CD4-positive, alpha-beta T cell treated with Interleukin-12 subunit alpha and Interleukin-12 subunit beta, for 1 hour (primary cell): Measurements from ENCODE around the gene NUCB2.

ENCODE experiments used
- DNase-seq: peaks from one replicate; pipeline ENCODE4 v3.0.0-alpha.2; 2020

The NUCB2 gene

DNA sequence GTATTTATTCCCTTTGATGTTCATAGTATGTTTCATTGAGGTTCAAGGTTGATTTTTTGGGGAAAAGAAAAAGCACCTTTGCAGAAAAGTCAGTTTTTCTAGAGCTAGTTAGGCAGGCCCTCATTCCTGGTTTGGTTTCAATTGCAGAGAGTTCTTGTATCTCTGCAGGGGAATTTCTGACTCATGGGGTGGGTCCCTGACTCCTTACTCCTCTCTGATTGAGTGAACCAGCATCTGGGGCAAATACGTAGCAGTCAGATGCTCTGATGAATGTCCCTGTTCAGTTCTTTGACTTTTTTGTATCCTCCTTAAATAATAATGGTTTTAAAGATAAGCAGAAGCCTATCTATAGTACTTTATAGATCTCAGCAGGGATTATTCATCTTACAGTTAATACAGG lies 67.4 kb downstream of the NUCB2 start:
- no peak for DNase-seq

DNA sequence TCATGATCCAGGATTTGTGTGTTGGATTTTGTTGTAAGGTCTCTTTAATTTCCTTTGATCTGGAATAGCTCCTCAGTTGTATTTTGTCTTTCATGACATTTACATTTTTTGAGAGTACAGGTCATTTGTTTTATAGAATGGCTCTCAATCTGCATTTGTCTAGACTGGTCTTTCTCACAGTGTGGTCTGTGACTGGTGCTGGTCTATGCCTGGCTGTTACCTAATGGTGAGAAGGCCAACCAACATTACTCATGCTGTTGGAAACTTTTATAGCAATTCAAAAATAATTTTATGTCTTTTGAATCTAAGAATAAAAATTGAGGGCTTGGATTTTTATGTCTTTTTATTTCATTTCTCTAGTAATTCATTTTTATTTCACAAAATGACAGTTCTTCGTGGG lies 71.1 kb downstream of the NUCB2 start:
- no peak for DNase-seq

DNA sequence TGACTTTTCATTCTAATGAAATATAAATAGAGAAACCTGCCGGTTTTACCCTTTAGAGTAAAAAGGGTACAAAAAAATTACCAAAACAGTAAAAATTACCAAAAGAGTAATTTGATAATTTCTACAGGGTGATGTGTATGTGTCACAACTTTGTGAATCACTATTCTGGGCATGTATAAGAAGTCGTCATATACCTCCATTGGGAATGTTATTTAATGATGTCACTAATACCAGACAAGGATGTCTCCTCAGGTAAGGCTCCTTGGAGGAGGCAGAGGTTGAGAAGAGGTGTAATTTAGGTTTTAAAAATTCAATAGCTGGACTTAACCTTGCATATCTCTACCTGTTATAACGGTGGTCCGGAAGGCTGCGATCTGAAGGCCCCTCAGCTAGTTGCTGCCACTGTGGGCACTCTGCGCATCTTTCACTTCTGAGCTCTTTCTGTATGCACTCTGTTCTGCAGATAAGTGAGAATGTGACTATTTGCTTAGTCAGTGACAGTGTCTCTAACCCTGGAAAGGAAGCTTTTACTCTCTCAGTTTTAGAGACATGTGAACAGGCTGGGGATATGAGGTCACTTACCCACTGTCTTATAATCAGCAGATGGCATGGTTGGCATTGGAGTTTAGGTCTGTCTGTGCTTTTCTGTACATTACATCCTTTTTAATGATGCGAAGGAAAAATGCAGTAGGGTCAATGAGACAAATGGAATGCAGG lies 74.1 kb downstream of the NUCB2 start:
- no peak for DNase-seq

DNA sequence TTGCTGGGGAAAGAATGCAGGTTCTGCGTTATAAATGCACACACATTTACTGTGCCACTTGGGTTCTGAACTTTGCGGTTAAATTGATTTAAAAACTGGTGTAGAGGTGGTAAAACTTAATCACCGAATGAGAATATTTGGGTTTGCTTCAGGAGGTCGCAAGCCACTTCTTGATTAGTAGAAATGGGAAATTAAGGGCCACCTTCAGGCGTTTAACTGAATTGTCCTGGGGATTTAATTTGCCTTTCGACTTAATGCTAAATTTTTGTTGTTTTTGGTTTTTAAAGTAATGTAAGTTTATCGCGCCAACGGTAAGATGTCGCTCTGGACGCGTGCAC lies 74.6 kb downstream of the NUCB2 start:
- no peak for DNase-seq

DNA sequence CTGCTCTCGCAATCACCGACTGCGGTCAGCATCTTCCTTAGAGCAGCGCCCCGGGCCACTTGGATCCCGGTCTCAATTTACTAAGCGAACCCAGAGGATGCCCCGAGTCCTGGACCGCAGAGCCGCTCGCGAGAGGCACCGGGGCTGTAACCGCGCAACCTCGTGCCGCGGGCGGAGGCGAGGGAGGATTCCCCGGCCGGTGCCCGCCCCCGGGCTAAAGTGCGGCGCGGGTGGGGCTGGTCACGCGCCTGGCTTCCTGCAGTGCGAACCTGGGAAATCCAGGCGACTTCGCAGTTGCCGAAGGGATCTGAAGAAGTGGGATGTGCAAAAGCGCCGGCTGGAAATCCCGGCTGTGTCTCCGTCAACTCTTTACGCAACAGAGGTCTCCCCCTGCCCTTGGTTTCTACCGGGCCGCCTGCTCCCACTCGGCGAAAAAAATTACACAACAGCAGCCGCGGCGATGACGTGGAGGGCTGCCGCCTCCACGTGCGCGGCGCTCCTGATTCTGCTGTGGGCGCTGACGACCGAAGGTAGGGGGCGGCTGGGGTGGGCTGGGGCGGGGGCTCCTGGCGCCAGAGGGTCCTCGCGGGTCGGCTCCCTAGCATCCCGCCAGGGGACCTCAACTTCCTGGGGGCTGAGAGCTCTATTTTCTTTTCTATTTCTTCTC lies 75.1 kb downstream of the NUCB2 start, which contains the start of gene NCR3LG1:
Gene NCR3LG1, plus strand, starts transcription at position 291 of the 667 bp plus-strand sequence. Its CDS starts 170 bp downstream, at position 461.
- peak; percentile 70 for DNase-seq

DNA sequence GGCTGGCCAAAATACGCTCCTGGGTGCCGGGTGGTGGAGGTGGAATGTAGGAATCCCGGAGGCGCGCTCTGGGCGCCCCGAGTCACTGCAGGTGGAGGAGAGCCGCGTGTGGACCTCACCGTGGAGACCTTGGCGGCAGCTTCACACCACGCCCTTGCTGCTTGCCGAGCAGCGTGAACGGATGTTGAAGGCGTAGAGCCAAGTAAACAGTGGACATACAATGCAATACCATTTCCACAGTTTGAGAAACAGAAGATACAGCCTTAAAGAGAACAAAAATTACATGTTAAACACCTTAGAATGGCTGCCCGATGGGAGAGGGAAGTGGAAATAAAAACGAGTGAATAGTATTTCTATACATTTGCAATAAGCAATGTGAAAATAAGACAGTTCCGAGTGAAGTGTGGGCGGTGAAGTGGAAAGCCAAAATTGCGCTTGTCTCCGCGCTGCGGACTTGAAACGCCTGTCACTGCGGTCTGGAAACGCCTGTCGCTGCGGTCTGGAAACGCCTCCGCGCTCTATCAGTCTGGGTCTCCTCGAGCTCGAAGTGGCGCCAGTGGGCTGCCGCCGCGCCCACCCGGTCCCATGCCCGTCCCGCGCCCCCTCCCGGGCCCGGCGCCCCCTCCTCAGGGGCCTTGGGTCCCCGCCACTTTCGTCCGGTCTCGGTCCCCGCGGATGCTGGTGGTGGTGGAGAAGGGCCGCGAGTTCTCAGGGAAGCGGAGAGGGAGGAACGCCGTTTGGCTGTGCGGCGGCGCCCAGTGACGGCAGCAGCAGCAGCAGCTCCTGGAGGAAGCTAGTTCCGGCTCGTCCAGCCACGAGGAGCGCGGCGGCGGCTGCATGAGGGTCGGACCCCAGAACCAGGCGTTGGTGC lies 76.6 kb downstream of the NUCB2 start:
- peak; percentile 47 for DNase-seq

DNA sequence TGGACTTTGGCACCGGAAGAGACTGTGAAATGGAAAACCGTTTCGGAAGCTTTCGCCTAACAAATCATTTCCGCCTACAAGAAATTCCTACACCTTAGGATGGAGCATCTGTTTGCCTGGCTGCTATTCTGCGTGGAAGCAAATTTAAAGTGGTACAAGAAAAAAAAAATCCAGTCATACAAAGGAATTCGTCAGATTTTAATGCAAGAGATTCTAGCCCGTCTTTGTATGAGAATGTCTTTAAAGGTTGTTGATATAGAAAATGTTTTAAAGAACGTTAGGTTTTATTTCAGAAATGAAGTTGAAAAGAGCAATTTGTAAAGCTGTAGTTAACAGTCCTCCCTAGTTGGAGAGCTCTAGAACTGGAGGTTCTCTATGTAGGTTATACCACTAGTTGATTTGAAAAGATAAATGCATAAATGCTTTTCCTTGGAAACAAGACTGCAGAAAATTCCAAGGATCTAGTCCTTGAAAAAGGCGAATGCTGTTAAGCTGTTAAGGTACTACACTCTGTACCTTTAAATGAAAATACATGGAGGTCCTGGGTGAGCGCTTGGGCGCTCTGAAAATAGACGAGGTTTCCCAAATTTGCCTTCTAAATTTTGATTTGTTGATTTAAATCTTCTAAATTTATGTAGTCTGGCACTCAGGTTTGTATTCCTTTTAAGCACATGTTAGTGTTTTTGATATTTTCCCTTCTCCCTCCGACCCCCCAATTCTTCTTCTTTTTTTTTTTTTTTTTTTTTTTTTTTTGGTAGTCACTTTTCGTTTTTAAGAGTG lies 77.5 kb downstream of the NUCB2 start:
- no peak for DNase-seq

DNA sequence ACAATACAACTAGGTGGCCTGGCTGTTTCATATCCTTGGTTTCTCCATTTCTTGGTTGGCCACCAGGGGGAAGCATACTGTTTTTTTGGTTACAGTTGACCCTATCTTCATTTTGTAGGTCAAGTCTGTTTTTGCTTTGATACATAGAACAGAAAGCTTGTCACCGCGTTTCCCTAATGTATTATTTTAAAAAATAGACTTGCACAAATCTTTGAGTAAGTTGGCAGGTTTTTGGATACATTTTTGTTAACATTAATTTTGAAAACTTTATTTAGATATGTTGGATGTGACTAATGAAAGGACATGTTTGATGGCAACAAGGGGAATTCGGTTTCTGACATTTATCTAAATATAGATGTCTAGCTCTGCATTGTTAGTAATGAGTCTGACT lies 78.1 kb downstream of the NUCB2 start:
- peak; percentile 79 for DNase-seq

DNA sequence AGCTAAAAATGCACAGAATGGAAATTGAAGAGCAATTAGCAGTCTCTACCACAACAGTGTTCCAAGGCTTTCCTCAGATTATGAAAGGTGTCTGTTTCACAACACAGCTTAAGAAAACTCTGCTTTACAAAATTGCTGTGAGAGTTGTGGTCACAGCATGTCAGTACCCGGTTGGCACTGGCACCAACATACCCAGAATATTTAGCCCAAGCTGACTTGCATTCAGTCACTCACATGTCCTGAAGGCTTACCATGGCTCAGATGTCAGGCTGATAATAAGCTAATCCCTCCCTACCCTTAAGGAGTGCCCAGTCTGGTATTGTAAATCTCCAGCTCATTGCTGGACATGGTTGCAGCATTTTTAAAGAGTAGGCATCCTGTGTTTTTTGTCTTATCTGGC lies 90.0 kb downstream of the NUCB2 start:
- DNase-seq: no peak

DNA sequence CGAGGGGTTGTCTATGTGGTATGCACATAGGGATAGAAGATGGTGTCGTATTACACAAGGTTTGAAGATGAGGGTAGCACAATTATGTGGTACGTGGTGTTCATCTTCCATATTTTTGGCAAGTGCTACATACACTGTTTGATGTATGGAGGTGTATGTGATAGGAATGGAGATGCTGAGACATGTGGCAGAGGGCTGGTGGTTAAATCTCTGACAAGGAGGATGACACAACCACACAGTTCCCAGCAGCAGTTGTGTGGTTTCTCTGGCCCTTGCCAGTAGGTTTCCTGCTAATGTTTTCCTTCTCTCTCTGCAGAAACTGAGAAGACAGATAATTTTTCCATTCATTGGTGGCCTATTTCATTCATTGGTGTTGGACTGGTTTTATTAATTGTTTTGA lies 92.0 kb downstream of the NUCB2 start:
- no peak for DNase-seq

DNA sequence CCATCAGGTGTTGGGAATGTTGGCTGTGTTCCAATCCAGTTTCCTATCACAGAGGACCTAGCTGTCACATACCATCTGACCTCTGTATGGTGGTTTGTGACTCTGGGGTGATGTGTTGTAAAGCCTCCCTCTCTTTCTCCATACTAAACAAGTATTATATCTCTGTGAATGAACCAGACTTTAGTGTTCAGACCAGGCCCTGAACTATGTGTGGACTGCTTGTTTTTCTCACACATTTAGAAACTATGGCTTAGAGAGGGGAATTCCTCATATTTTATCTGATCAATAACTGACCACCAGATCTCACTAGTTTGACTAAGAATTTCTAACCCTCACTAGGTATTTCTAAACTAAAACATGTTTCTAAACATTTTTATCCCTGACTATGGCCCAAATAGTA lies 92.6 kb downstream of the NUCB2 start:
- DNase-seq: no peak

DNA sequence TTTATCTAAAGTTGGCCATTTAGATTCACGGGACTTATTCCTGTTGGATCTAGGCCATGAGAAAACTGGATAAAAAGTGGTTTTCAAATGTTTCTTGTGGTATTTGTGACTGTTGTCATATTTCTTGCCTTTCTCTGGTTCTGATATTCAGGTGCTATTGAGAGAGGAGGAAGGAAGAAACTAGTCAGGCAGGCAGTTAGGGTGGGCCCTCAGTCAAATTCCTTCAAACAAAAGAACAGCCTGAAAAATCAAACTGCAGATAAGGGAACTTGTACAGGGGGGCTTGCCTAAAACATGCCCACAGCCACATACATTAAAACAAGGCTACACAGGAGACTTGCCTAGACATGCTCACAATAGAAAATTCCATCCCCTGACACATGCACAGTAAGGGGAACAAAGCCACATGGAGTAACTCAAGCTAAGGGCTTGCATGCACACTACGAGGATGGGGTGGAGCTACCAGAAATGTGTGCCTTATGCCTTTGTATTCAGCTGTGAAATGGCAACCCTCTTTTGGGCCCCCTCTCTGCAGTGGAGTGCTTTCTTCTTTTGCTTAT lies 93.2 kb downstream of the NUCB2 start:
- no peak for DNase-seq

DNA sequence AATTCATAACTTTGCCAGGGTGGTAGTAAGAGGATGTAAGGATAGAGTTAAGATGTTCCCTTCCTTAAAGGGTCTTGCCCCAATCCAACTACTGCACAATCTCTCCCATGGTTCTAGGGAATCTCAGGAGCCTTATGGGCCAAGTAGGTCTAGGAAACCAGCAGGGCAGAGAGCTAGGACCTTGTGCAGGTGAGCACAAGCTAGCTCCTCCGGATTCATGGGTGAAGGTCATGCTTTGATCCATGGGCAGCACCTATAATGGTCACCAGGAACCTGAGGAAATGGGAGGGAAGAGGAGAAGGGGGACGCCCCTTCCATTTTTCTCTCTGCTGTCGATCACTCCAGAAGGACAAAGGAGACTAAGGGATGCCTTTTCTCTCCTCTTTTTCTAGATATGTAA lies 95.1 kb downstream of the NUCB2 start:
- no peak for DNase-seq

DNA sequence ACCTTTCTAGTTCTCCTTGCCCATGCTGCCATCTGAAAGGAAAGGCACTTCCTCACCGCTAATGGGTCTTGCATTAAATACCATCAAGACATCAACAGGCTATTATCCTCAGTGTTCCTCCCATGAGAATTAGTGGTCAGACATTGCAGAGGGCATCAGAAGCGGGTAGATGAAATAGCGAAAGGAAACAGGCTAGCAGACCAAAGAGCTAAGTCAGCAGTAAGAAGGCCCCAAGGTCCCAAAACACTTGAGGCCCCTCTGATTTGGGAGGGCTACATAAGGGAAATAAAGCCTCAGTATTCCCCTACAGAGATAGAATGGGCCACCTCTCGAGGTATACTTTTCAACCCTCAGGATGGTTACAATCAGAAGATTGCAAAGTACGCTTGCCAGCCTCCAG lies 99.0 kb downstream of the NUCB2 start:
- DNase-seq: no peak

DNA sequence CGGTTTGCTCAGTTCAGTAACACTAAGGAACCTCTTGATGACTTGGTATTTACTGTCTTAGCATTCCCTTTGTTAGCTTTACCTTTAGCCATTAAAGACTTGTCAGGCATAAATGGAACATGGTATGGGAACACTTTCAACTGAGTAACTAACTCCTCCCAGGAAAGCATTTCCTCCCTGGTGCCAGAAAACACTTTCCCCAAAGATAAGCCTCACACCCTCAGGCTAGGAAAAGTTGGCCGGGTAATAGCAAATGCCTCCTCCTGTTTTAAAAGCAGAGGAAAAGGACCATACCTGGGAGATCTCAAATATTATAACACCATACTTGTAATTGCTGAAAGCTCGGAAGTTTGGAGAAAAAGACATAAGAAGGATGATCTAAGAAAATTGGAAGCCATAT lies 100.0 kb downstream of the NUCB2 start:
- DNase-seq: no peak

DNA sequence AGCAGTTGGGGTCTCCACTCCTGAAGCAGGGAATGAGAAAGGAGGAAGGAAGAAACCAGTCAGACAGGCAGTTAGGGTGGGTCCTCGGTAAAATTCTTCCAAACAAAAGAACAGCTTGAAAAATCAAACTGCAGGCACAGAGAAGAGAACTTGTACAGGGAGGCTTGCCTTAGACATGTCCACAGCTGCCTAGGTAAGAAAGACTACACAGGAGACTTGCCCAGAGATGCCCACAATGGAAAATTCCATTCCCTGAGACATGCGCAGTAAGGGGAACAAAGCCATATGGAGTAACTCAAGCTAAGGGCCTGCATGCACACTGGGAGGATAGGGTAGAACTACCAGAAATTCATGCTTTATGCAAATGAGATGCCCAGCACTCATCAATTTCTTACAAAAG lies 102.1 kb downstream of the NUCB2 start:
- DNase-seq: no peak

DNA sequence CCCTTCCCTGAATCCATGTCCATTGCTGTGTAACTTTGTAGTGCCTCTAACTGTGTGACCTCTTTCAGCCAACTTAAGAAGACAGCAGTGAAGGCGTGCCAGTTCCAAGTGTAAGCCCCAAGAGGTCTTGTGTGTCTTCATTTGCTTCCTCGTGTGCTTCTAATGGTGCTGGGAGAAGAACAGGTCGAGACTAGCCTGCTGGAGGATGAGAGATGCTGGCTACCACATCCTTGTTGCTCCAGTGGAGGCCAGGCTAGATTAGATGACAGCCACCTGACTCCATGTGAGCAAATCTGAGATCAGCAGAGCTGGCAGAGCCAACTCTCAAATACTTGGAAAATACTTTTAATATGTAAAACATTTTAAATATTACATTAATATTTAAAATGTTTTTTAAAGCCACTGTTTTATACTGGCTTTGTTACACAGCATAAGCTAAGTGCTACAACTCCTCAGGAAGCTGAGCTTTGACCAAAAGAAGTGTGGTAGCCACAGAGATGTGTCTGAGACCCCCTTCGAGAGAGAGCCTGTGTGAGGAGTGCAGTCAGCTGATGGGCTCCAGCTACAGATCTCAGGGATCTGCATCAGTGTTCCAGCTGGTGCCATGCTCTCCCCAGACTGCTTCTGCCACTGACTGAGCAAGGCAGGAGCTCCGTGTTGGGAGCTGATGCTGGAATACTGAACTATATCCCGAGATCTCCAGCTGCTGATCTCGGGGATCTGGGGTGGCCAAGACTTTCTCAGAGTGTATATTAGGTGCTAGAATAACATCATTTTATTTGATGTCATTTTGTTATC lies 103.0 kb downstream of the NUCB2 start:
- no peak for DNase-seq

DNA sequence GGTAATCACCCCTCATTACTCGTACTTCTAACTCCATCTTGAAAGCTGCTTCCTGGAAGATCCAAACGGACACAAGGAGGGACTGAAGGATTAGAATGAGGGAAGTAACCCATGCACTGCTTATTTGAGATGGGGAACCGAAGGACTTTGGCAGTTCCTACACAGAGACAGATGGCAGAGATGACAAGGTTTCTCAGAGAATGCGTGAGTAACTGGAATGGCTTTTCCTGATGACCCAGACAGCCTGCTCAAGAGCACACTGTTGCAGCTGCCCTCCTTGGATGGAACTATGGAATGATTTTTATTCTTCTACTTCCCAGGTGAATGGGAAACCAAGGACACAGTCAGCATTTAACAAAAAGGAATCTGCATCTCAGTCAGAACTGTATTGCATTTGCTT lies 104.6 kb downstream of the NUCB2 start:
- no peak for DNase-seq
